GM23248 (cell line): ENCODE data around the gene CDCA5.

Source experiments
- EZH2 ChIP-seq: fragments of 200-600 bp; sonication (generic); IDR thresholded peaks from 2 replicates; pipeline ENCODE4 v1.6.1; 2018; ENCODE audit warnings: antibody characterized with exemption, mild to moderate bottlenecking; ENCODE audit not compliant: insufficient read depth, poor library complexity, severe bottlenecking
- EZH2phosphoT487 ChIP-seq: fragments of 200-600 bp; sonication (generic); IDR thresholded peaks from 2 replicates; pipeline ENCODE4 v1.6.1; 2018; ENCODE audit warnings: antibody characterized with exemption, moderate library complexity, mild to moderate bottlenecking, low read depth; ENCODE audit not compliant: insufficient read depth

GRCh38 chr11:65059523-65059922 lies 24.3 kb downstream of the CDCA5 start:
- TF ChIP-seq EZH2 (no peak), EZH2phosphoT487 (no peak)
